ENCODE measurements around the gene TMCC2. TPM values are rescaled to one million over a fixed set of nuclear protein-coding genes. Genes with fewer than 3 reads are reported as not detected.

Gene TMCC2
- total RNA-seq, 4 donors from 2014 or later, result 0.80 to 1.2 (median 1.1) TPM; not detected in 1

DNA sequence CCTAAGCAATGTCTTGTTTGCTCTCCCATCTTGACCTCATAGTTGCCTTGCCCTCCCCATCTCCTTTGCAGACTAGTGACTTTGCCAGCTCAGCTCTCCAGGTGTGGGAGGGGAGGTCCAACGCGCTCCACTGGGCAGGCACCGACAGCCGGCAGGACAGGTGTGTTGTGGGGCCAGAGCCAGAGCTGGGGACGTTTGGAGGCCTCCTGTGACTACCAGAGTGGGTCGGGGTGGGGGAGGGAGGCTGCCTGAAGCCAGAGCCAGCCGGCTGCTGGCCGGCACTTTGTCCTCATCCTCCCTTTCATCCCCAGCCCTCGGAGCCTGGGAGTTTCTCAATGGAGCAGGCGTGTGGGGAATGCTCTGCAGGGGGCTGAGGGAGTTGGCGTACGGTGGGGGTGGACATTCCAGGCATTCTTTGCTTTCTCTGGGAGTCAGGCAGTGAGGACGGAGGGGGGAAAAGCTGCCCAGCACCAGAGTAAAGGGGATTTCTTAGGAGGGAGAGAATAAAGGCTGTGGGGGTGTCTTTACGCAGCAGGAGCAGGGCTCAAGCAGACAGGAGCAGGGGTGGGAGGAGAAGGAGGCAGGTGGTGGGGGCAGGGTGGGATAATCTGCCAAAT lies 73.6 kb downstream of the TMCC2 start:
- Histone ChIP-seq H3K27ac (peak overlapping the region in 2 of 4 donors; percentile 1 to 21), H3K36me3 (peaks cover 0 to 33% (median 14%) of the 10 kb centered on the region in 4 donors), H3K4me1 (peaks cover 10 to 25% (median 20%) of the 10 kb centered on the region in 4 donors), H3K27me3 (no peaks in the 10 kb centered on the region), H3K4me3 (no peak overlapping the region), H3K9me3 (no peaks in the 10 kb centered on the region)
- in situ Hi-C loops (cut with MboI; ENCODE audit: low pct_ligation_motif_present in 1 of 4, low pct_unique_long_range_greater_than_20kb in 1 of 4, low sequenced_read_pairs in 3 of 4), result no loop called here
- DNase-seq, result peak; percentile 51
- no peak for TF ChIP-seq POLR2AphosphoS5 (IDR thresholded peaks at IDR 0.05)
- no peak for TF ChIP-seq EP300 (IDR thresholded peaks at IDR 0.05; ENCODE audit: low read depth)
- TF ChIP-seq, protein P1, sequence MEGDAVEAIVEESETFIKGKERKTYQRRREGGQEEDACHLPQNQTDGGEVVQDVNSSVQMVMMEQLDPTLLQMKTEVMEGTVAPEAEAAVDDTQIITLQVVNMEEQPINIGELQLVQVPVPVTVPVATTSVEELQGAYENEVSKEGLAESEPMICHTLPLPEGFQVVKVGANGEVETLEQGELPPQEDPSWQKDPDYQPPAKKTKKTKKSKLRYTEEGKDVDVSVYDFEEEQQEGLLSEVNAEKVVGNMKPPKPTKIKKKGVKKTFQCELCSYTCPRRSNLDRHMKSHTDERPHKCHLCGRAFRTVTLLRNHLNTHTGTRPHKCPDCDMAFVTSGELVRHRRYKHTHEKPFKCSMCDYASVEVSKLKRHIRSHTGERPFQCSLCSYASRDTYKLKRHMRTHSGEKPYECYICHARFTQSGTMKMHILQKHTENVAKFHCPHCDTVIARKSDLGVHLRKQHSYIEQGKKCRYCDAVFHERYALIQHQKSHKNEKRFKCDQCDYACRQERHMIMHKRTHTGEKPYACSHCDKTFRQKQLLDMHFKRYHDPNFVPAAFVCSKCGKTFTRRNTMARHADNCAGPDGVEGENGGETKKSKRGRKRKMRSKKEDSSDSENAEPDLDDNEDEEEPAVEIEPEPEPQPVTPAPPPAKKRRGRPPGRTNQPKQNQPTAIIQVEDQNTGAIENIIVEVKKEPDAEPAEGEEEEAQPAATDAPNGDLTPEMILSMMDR (IDR thresholded peaks at IDR 0.05), result no peak
- no peak for TF ChIP-seq POLR2A (IDR thresholded peaks at IDR 0.05)
- WGBS, 2 donors (ENCODE audit: low coverage in 1 of 2), result 40 to 64% methylated on average over 2 to 14 of the region's 14 CpGs
- intact Hi-C loops (cut with DNase I; ENCODE audit: low total_unique reads), result no loop called here

DNA sequence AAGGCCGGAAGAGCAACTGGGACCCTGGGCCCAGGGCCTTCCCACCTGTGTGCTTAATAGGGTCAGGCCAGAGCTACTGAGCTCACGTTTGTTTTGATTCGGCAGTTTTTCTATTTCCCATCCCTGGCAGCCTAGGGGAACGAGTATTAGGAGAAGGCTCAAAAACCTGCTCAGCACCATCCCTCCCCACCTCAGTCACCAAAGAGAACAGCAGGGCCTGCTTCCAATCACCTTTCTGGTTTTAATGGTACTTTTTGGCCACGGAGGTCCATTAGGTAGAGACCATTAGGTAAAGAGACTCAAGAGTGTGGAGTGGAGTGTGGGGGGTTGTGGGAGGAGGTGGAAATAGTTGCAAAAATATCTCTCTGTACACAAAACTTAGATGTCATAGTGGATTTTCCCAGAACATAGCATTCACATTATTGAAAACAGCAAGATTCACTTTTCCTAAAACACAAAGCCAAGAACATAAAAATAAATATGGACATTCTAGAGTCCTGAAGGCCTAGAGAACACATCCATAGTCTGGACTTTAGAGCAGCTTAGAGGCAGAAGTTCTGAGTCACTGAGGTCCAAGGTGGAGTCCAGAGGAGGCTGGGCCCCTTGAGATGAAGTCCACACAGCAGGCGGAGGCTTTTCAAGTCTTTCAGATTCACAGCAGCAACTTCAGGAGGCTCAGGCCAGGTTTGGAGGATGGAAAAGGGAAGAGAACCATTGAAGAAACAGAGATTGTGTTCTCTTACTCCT lies 74.3 kb downstream of the TMCC2 start:
- no peak overlapping the region for H3K4me3 ChIP-seq
- DNase-seq, result no peak
- H3K4me1 ChIP-seq, result peaks cover 13 to 30% (median 26%) of the 10 kb centered on the region in 4 donors
- H3K36me3 ChIP-seq, result peaks cover 0 to 37% (median 15%) of the 10 kb centered on the region in 4 donors
- WGBS, 2 donors (ENCODE audit: low coverage in 1 of 2), result 60 to 81% methylated on average over 2 to 6 of the region's 6 CpGs
- intact Hi-C loops (cut with DNase I; ENCODE audit: low total_unique reads) (no loop called here), in situ Hi-C loops (cut with MboI; ENCODE audit: low pct_ligation_motif_present in 1 of 4, low pct_unique_long_range_greater_than_20kb in 1 of 4, low sequenced_read_pairs in 3 of 4) (no loop called here)
- no peaks in the 10 kb centered on the region for H3K9me3 ChIP-seq
- peak overlapping the region in 2 of 4 donors; percentile 1 to 21 for H3K27ac ChIP-seq
- no peaks in the 10 kb centered on the region for H3K27me3 ChIP-seq
- TF ChIP-seq, protein P1 (IDR thresholded peaks at IDR 0.05), result no peak
- no peak for TF ChIP-seq POLR2A (IDR thresholded peaks at IDR 0.05)
- TF ChIP-seq POLR2AphosphoS5 (IDR thresholded peaks at IDR 0.05), result no peak
- TF ChIP-seq EP300 (IDR thresholded peaks at IDR 0.05; ENCODE audit: low read depth), result no peak

DNA sequence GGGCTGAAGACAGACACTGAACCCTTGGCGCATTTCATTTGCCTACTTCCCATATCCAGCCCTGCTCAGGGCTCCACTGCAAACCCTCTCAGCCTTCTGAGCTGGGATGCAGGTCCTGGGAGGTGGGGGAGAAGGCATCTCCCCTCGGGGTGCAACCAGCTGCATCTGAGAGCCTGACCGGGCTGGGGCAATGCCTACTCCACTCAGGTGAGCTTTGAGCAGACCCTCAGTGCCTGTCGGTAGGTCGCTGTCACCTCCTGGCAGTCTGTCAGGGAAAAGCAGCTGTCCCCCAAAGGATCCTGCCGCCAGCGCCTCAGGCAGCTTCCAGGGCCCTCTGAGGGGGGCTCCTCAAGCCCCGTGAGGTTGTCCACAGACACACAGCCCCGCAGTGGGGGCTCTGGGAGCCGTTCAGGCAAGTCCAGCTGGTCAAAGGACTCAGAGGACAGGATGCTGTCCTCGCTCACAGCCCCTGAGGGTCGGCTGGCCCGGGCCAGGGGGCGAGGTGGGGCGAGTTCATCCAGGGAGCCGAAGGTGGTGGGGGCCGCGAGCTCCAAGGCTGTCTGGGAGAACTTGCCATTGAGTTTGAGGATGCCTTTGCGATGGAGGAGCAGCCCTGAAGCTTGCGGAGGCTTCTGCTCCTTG lies 75.6 kb downstream of the TMCC2 start:
- WGBS, 2 donors (ENCODE audit: low coverage in 1 of 2), result 80 to 84% methylated on average over 1 to 20 of the region's 20 CpGs
- H3K27me3 ChIP-seq, result no peaks in the 10 kb centered on the region
- peaks cover 0 to 41% (median 23%) of the 10 kb centered on the region in 4 donors for H3K36me3 ChIP-seq
- TF ChIP-seq POLR2AphosphoS5 (IDR thresholded peaks at IDR 0.05), result no peak
- TF ChIP-seq, protein P1 (IDR thresholded peaks at IDR 0.05), result no peak
- TF ChIP-seq EP300 (IDR thresholded peaks at IDR 0.05; ENCODE audit: low read depth), result no peak
- no peak for TF ChIP-seq POLR2A (IDR thresholded peaks at IDR 0.05)
- in situ Hi-C loops (cut with MboI; ENCODE audit: low pct_ligation_motif_present in 1 of 4, low pct_unique_long_range_greater_than_20kb in 1 of 4, low sequenced_read_pairs in 3 of 4), result no loop called here
- no peak overlapping the region for H3K27ac ChIP-seq
- H3K9me3 ChIP-seq, result no peaks in the 10 kb centered on the region
- DNase-seq, result no peak
- intact Hi-C loops (cut with DNase I; ENCODE audit: low total_unique reads), result no loop called here
- H3K4me1 ChIP-seq, result peaks cover 13 to 41% (median 37%) of the 10 kb centered on the region in 4 donors
- H3K4me3 ChIP-seq, result no peak overlapping the region

DNA sequence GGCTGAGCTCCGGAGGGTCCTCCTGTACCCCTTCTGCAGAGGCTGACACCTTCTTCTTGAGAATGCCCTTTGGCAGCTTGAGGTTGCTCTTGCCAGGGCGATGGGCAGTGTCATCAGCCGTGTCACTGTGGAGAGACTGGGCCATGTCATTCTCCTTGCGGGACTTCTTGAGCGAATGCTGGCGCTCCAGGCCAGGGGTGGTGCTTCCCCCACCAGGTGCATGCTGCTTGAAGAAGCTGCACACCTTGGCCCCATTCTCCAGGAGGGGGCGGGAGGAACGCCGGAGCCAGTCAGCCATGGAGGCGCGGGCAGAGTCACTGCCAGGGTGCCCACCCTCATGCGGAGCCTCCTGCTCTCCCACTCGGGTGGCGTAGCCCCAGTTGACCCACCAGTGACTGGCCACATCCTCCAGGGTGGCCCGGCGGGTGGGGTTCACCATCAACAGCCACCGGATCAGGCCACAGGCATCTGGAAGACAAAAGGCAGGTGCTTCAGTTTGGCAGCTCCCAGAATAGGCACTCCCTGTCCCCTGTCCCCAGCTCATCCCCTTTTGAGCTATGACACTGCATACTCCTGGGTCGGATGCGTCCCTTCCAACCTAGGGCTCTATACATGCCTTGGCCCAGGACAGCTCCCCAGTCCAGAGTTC lies 76.4 kb downstream of the TMCC2 start:
- no peak overlapping the region for H3K4me3 ChIP-seq
- H3K27me3 ChIP-seq, result no peaks in the 10 kb centered on the region
- H3K36me3 ChIP-seq, result peaks cover 0 to 43% (median 23%) of the 10 kb centered on the region in 4 donors
- H3K9me3 ChIP-seq, result no peaks in the 10 kb centered on the region
- DNase-seq, result no peak
- no peak overlapping the region for H3K27ac ChIP-seq
- intact Hi-C loops (cut with DNase I; ENCODE audit: low total_unique reads), result no loop called here
- peaks cover 13 to 49% (median 41%) of the 10 kb centered on the region in 4 donors for H3K4me1 ChIP-seq
- TF ChIP-seq POLR2A (IDR thresholded peaks at IDR 0.05) (no peak), POLR2AphosphoS5 (IDR thresholded peaks at IDR 0.05) (no peak), EP300 (IDR thresholded peaks at IDR 0.05; ENCODE audit: low read depth) (no peak)
- TF ChIP-seq, protein P1 (IDR thresholded peaks at IDR 0.05), result no peak
- WGBS, 2 donors (ENCODE audit: low coverage in 1 of 2), result 91% methylated on average over 19 of the region's 19 CpGs; no CpG with 5 or more reads in 1 of the 2 donors
- in situ Hi-C loops (cut with MboI; ENCODE audit: low pct_ligation_motif_present in 1 of 4, low pct_unique_long_range_greater_than_20kb in 1 of 4, low sequenced_read_pairs in 3 of 4), result no loop called here

Measured in transverse colon (tissue), 4 donors.